Ureter (tissue), 1 donor: Measurements from ENCODE around the gene ELK3. TPM values are rescaled to one million over a fixed set of nuclear protein-coding genes. Genes with fewer than 3 reads are reported as not detected.

Experiments used
- DNase-seq: peaks from one replicate; pipeline ENCODE4 v3.0.0-alpha.2; 2020; ENCODE audit warnings: low spot score
- total RNA-seq: library from RNA; stranded (reverse); gene quantifications from one replicate; pipeline ENCODE4 v1.2.4, GENCODE V29; 2023
- donor health status: DM: yes; HTN: yes; CAD: no.

ELK3 gene
- total RNA-seq, 1 donor from 2014 or later, result 41.7 TPM

- no peak for DNase-seq
These were observed 40.7 kb downstream of the ELK3 start for GRCh38 chr12:96234591-96235483.

GRCh38 chr12:96235484-96235826 lies 41.3 kb downstream of the ELK3 start:
- DNase-seq, result no peak

GRCh38 chr12:96236221-96236822 lies 42.1 kb downstream of the ELK3 start:
- no peak for DNase-seq

- no peak for DNase-seq
These were observed 42.9 kb downstream of the ELK3 start for GRCh38 chr12:96237035-96237434.

- peak; percentile 59 for DNase-seq
These were observed 43.4 kb downstream of the ELK3 start for GRCh38 chr12:96237465-96238077.

- DNase-seq, result no peak
These were observed 44.3 kb downstream of the ELK3 start for GRCh38 chr12:96238336-96239047.

DNA sequence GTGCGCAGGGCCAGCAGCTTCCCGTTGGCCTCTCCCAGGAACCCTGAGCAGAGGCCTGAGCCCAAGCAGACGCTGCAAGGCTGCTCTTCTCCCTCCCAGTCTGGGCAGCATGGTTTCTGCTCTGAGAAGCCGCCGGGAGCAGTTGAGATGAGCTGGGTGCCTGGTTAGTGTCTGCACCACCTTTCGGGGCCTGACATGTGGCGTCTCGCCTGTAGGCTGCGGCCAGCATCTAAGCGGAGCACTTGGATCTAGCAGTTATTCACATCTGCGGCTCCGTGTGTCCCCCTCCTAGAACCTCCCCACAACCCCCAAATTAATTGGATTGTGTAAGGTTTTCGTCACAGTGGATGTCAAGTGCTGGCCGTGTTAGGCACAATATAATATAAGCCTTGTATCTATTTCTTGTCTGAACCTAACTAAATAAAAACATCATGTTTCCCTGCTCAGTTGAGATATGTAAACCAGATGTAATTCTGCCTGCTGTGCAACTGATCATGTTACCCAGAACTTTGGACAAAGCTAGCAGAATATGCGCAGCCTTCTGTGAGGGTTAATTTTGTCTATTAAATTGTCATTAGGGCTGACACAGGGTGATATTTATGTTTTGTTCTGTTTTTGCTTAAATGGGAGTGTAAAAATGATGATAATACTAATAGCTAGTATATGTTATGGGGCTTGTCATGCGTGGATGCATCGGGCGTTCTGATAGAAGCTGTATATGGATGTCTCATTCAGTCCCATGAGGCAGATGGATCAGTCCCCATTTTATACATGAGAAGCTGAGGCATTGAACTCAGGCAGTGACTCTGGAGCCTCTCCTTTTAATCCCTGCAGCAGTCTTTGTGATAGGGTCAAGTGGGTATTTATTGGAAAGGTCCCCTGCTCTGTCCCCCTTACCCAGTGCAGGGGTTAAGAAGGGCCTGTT lies 45.8 kb downstream of the ELK3 start:
- no peak for DNase-seq

GRCh38 chr12:96240656-96241055 lies 46.5 kb downstream of the ELK3 start:
- DNase-seq, result no peak

- no peak for DNase-seq
These were observed 47.3 kb downstream of the ELK3 start for GRCh38 chr12:96241431-96241830.

GRCh38 chr12:96241846-96242256 lies 47.7 kb downstream of the ELK3 start:
- DNase-seq, result no peak

- no peak for DNase-seq
These were observed 48.4 kb downstream of the ELK3 start for GRCh38 chr12:96242597-96242996.

- DNase-seq, result no peak
These were observed 50.7 kb downstream of the ELK3 start for GRCh38 chr12:96244826-96245225.

GRCh38 chr12:96246926-96247505 lies 52.8 kb downstream of the ELK3 start:
- no peak for DNase-seq

- no peak for DNase-seq
These were observed 53.4 kb downstream of the ELK3 start for GRCh38 chr12:96247563-96247962.

- DNase-seq, result no peak
These were observed 54.2 kb downstream of the ELK3 start for GRCh38 chr12:96248136-96248931.

DNA sequence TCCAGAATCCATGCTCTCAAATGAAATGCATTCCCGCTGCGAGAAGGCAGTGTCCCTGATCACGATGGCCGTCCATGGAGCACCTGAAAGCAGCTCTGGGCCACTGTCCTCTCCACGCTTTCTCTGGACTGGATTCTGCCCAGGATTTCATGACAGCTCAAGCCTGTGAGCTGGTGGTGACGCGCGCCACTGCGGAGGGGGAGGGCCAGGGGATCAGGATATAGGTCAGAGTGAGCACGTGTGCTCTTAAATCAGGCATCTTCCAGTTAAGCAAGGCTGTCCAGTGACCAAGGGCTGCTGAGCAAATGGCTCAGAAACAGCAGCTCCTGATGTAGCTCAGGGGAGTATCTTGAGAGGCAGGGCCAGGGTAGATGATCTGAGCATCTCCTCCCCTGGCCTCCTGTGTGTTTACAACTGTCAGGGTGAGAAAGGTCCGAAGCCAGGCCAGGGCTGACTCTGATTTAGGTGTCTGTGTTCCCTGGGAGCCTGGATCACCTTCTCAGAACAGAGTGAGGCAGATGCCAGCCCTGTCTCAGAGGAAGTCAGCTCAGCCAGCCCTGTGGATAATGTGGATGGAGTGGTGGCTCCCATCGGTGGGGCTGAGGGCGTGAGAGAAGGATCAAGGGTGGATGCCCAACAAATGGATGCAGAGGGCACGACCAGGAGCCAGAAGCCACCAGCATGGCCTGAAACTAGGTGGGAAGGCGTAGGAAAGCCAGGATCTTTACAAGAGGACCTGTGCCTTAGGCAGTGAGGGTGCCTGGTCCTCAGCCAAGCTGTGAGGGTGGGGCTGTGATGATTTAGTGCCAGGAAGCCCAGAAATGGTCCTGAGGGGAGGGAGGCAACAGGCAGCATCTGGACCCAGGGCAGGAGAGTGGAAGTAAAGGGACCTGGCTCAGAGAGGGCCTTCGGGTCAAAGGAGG lies 55.3 kb downstream of the ELK3 start:
- DNase-seq, result no peak

DNA sequence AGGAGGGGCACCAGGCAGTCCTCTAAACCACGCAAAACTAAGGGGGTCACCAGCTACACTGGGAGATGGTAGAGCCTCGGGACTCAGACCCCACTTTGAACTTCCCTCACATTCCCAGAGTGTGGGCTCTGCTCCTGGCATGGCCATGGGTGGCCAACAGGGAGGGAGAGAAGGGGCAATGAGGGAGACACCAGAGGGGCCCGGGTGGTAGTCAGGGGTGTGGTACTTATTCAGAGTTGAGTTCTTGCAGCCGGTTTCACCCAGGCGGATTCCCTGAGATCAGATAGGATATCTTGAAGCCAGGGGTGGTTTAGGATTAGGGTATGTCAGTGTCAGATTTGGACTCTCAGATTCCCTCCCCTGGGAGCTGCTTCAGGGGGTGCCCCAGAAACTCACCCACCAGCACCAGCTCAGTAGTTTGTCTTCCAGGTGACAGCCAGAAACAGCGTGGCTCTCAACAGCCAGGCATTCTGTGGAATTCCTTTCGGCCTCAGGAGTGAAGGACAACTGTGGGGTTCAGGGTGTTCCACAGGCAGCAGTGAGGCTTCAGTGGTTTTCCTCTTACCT lies 56.0 kb downstream of the ELK3 start:
- DNase-seq, result no peak

DNA sequence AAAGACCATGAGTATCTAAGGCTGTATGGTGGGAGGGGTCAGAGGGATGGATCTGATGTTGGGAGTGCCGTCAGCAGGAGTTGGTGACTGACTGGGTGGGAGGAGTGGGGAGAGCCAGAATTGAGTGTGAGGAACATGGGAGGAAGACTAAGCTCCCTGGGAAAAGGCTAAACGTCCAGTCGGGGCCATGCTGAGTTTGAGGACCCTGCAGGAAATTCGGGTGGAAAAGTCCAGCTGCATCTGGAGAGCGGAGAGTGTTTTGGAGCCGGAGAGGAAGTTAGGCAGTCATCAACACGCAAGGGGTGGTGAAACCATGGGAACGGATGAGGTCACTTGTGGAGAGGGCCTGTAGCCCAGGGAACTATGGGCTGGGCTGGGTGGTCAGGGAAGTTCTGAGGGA lies 60.9 kb downstream of the ELK3 start:
- no peak for DNase-seq
